Stomach (tissue), 9 donors: ENCODE data around the gene CXCL11. TPM values are rescaled to one million over a fixed set of nuclear protein-coding genes. Genes with fewer than 3 reads are reported as not detected.

Source experiments
- DNase-seq, 2 donors: peaks; one replicate each; pipeline versions ENCODE4 v3.0.0 to v3.0.0-alpha.2; 2013 to 2019
- H3K27ac ChIP-seq, 5 donors: fragments of 200-600 bp in 4 of 5; sonication (generic) in 4 of 5; one replicate each; pipeline ENCODE4 v1.5.1; 2013 to 2019; ENCODE audit warnings: mild to moderate bottlenecking in 1 of 5, moderate library complexity in 1 of 5
- H3K27me3 ChIP-seq, 3 donors: fragments of 200-600 bp; sonication (generic); one replicate each; pipeline ENCODE4 v1.5.1; 2017 to 2019; ENCODE audit warnings: mixed run types in 1 of 3
- H3K36me3 ChIP-seq, 4 donors: fragments of 200-600 bp; sonication (generic); 1 replicate in 3 of 4; 2 replicates in 1 of 4; pipeline ENCODE4 v1.5.1; 2016 to 2019
- H3K4me1 ChIP-seq, 4 donors: fragments of 200-600 bp; sonication (generic); one replicate each; pipeline ENCODE4 v1.5.1; 2016 to 2019
- H3K4me3 ChIP-seq, 4 donors: fragments of 200-600 bp; sonication (generic) in 3 of 4; one replicate each; pipeline ENCODE4 v1.5.1; 2016 to 2019; ENCODE audit warnings: mild to moderate bottlenecking in 1 of 4
- H3K9me3 ChIP-seq, 4 donors: fragments of 200-600 bp; sonication (generic); one replicate each; pipeline ENCODE4 v1.5.1; 2016 to 2019
- EP300 ChIP-seq: sonication (generic); formaldehyde crosslinking; IDR thresholded peaks from one replicate; pipeline ENCODE4 v1.6.1; 2017; ENCODE audit warnings: antibody characterized with exemption
- POLR2A ChIP-seq, 4 donors: fragments of 450-650 bp; IDR thresholded peaks; one replicate each; pipeline ENCODE4 v1.6.1; 2016; ENCODE audit warnings: antibody characterized with exemption in 4 of 4, control low read depth in 2 of 4, mild to moderate bottlenecking in 1 of 4, moderate library complexity in 1 of 4
- POLR2AphosphoS5 ChIP-seq, 3 donors: sonication (generic); formaldehyde crosslinking; IDR thresholded peaks; one replicate each; pipeline ENCODE4 v1.6.1; 2016; ENCODE audit warnings: antibody characterized with exemption in 3 of 3
- WGBS, 5 donors: extraction: QIAGEN DNeasy Blood & Tissue Kit in 3 of 5; methylation state at CpG; one replicate each; pipeline versions ENCODE4 v1.1.5 to v1.1.7; 2013 to 2018; 5-methylcytosine and 5-hydroxymethylcytosine counted together
- intact Hi-C: fragments of 100-400 bp; cut with DNase I; formaldehyde crosslinking; loops from one replicate; pipeline ENCODE4 v1.15.1; 2023; ENCODE audit warnings: low total_unique reads
- polyA plus RNA-seq, 3 donors: library from polyadenylated mRNA; stranded (reverse); fragments of 200-250 nt; gene quantifications; one replicate each; pipeline ENCODE4 v1.2.3, GENCODE V29; 2013
- total RNA-seq, 5 donors: library from RNA; depleted of rRNA; stranded (reverse); fragments of >200 nt; gene quantifications; one replicate each; pipeline versions ENCODE4 v1.1.0 to v1.2.3, GENCODE V29; 2014 to 2016
- TF ChIP-seq, protein P1 (sequence below), 7 experiments: fragments of 450-650 bp in 4 of 7; fragments of 200-600 bp in 3 of 7; sonication (generic) in 3 of 7; IDR thresholded peaks; one replicate each; pipeline ENCODE4 v1.5.1; 2016 to 2019; ENCODE audit warnings: antibody characterized with exemption in 7 of 7, control low read depth in 2 of 7, mild to moderate bottlenecking in 1 of 7
- donor health status: healthy with polysubstance abuse.
- donor health status: Bipolar disorder and iron deficiency.
- donor health status: healthy.

CXCL11 gene
- total and polyA plus RNA-seq, 8 donors = 0.19 to 3.4 (median 0.86) TPM; not detected in 4

DNA sequence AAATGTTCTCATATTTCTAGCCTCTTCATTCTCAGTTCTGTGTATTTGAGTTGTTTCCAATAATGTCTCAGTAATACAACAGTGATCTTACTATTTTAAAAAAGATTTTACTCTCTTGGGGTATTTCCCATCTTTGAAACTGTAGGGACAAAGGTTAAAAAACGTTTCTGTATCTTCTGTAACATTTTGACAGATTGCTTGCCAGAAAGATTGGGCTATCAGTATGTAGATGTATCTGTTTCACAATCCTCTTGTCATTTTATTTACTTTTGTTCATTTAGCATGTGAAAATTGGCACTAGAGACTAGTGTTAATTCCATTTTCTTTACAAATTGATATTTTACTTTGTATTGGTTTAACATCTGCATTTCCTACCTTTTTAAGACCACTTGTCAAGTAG is 22.3 kb downstream of the CXCL11 start:
- Histone ChIP-seq H3K4me3 (no peak overlapping the region), H3K9me3 (no peaks in the 10 kb centered on the region)

DNA sequence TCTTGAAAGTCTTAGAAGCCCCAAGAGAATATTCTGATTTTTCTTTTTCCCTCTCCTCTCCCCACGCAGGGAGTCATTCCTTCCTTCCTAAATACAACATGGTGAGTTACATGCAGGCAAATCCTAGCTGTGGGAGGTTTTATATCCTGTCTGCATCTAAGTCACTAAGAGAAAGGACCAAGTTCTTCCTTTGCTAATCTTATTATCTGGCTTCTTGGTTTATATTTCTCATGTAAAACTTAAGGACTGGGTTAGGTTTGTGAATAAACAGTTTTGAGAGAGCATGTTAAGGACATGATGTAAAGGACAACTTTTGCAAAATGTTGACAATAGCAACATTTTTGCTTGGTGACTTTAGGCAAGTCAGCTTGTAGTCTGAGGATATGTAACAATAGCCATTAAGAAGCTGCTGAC is 23.5 kb downstream of the CXCL11 start:
- peak overlapping the region in 4 of 5 donors; percentile 52 to 72 (median 69) for H3K27ac ChIP-seq
- intact Hi-C loops = no loop called here
- TF ChIP-seq, protein P1, sequence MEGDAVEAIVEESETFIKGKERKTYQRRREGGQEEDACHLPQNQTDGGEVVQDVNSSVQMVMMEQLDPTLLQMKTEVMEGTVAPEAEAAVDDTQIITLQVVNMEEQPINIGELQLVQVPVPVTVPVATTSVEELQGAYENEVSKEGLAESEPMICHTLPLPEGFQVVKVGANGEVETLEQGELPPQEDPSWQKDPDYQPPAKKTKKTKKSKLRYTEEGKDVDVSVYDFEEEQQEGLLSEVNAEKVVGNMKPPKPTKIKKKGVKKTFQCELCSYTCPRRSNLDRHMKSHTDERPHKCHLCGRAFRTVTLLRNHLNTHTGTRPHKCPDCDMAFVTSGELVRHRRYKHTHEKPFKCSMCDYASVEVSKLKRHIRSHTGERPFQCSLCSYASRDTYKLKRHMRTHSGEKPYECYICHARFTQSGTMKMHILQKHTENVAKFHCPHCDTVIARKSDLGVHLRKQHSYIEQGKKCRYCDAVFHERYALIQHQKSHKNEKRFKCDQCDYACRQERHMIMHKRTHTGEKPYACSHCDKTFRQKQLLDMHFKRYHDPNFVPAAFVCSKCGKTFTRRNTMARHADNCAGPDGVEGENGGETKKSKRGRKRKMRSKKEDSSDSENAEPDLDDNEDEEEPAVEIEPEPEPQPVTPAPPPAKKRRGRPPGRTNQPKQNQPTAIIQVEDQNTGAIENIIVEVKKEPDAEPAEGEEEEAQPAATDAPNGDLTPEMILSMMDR (IDR thresholded peaks at IDR 0.05) = no peak
- TF ChIP-seq POLR2AphosphoS5 (IDR thresholded peaks at IDR 0.05) (no peak), EP300 (no peak), POLR2A (IDR thresholded peaks at IDR 0.05) (no peak)

More for the DNA sequence above, 22.3 kb downstream of the CXCL11 start:
- no peak for DNase-seq
- H3K36me3 ChIP-seq = no peaks in the 10 kb centered on the region
- intact Hi-C loops = no loop called here
- no peaks in the 10 kb centered on the region for H3K27me3 ChIP-seq
- H3K27ac ChIP-seq = no peak overlapping the region
- TF ChIP-seq, protein P1 (IDR thresholded peaks at IDR 0.05) = no peak
- TF ChIP-seq EP300 = no peak
- no peak for TF ChIP-seq POLR2AphosphoS5 (IDR thresholded peaks at IDR 0.05)
- no peak for TF ChIP-seq POLR2A (IDR thresholded peaks at IDR 0.05)
- H3K4me1 ChIP-seq = peaks cover 0 to 16% (median 8%) of the 10 kb centered on the region in 4 donors
- 7 to 23% (median 10%) methylated on average over 1 of the region's 1 CpG for WGBS, 5 donors

DNA sequence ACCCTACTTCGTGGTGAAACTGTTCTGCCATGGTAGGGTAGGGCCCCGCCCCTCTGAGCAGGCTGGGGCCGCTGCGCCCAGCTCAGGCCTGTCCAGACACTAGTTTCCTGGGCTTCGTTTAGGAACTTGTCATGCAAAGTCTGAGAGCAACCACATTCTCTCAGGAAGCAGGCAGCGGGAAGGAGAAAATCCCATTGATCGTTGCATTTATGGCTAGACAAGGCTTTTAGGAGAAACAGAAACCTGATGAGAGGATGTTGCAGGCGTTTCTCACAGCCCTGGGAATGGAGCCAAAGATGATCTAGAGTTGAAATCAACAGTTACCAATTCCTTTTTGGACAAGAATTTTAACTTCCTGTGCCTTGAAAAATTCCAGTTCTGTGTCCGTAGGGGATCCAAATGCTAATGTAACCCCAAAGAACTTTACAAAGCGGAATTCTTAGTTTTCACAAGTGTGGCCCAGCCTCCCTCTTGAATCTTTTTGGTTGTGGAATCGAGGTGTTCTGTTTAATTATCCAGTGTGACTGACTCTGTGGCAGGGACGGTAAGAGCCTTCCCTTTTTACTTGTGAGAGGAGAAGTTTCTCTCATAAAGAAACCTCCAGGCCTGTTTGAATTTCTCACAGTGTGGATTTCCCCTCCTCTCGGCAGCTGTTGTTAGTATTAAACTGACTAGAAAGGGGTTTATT is 24.0 kb downstream of the CXCL11 start:
- peak overlapping the region; percentile 25 to 72 (median 66) for H3K27ac ChIP-seq
- no peaks in the 10 kb centered on the region for H3K9me3 ChIP-seq
- TF ChIP-seq POLR2A (IDR thresholded peaks at IDR 0.05) = no peak
- TF ChIP-seq, protein P1 (IDR thresholded peaks at IDR 0.05) = no peak
- no peak for TF ChIP-seq EP300
- no peak for TF ChIP-seq POLR2AphosphoS5 (IDR thresholded peaks at IDR 0.05)
- peak overlapping the region in 2 of 4 donors; percentile 2 to 11 for H3K4me3 ChIP-seq
- no peaks in the 10 kb centered on the region for H3K27me3 ChIP-seq
- 46 to 65% (median 53%) methylated on average over 13 of the region's 13 CpGs for WGBS, 5 donors
- H3K36me3 ChIP-seq = no peaks in the 10 kb centered on the region
- DNase-seq = peak in 1 of 2 donors; percentile 85
- H3K4me1 ChIP-seq = peaks cover 0 to 16% (median 8%) of the 10 kb centered on the region in 4 donors
- intact Hi-C loops = no loop called here

More for the DNA sequence above, 23.5 kb downstream of the CXCL11 start:
- Histone ChIP-seq H3K4me1 (peaks cover 0 to 16% (median 8%) of the 10 kb centered on the region in 4 donors), H3K27me3 (no peaks in the 10 kb centered on the region), H3K9me3 (no peaks in the 10 kb centered on the region), H3K36me3 (no peaks in the 10 kb centered on the region), H3K4me3 (no peak overlapping the region)
- WGBS, 5 donors = 23 to 59% (median 50%) methylated on average over 1 of the region's 1 CpG
- DNase-seq = no peak

DNA sequence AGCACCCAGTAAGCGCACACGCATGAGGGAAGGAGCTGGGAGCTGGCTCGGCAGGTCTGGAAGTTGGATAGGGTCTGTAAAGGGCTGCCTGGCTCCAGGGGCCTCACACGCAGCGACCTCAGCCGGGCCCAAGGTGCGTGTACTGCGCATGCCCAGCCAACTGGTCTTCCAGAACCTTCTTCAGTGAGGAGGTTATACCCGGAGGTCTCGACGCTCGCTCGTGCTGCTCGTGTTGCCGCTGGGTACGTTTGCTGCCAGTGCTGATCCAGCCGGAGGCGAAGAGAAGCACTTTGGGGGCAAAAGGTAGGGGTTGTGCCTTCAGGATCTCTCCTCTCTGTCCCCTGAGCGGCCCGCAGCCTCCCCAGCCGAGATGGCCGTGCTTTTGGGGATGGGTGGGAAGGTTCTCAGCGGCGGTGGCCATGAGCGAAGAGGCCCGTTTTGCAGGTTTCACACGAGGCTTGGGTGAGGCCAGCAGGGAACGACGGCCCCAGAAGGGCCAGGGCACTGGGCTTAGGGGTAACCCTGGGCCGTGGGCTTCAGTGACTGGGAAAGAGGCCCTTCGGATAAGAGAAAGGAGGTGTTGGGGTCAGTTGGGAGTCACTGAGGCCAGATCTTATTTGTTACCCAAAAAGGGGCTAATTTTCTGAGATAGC is 24.7 kb downstream of the CXCL11 start:
- Histone ChIP-seq H3K9me3 (no peaks in the 10 kb centered on the region), H3K36me3 (no peaks in the 10 kb centered on the region), H3K27me3 (no peaks in the 10 kb centered on the region), H3K27ac (peak overlapping the region; percentile 25 to 72 (median 66)), H3K4me1 (peaks cover 0 to 16% (median 8%) of the 10 kb centered on the region in 4 donors), H3K4me3 (peak overlapping the region in 1 of 4 donors; percentile 11)
- WGBS, 5 donors = 94 to 97% (median 96%) methylated on average over 25 to 31 of the region's 31 CpGs
- intact Hi-C loops = no loop called here
- TF ChIP-seq POLR2AphosphoS5 (IDR thresholded peaks at IDR 0.05) (no peak), POLR2A (IDR thresholded peaks at IDR 0.05) (no peak), EP300 (no peak)
- TF ChIP-seq, protein P1 (IDR thresholded peaks at IDR 0.05) = no peak
- no peak for DNase-seq
